WI38 (cell line): ENCODE measurements around the gene TRIO.
A peak's percentile ranks its signal among the peaks of the same experiment; 100 is the strongest.

Source experiments
- H3K4me3 ChIP-seq: 2 replicates; pipeline ENCODE4 v1.5.1; 2011; ENCODE audit warnings: low read depth, mild to moderate bottlenecking, control low read depth, low read length
- CTCF ChIP-seq: IDR thresholded peaks from 2 replicates; pipeline ENCODE4 v1.5.1; 2012; ENCODE audit warnings: low read depth, mild to moderate bottlenecking, control low read depth, low read length

The TRIO gene

GRCh38 chr5:14267991-14268708, 125.0 kb downstream of the TRIO start:
- peak overlapping the region; percentile 14; the same call in 1 of the 2 replicates for H3K4me3 ChIP-seq
- no peak for TF ChIP-seq CTCF

- TF ChIP-seq CTCF: no peak
- H3K4me3 ChIP-seq: 0 out of 2 replicates have a peak overlapping the region, but pooled peaks have one; percentile 14
These were observed 125.6 kb downstream of the TRIO start for GRCh38 chr5:14268738-14269137.

- no peak overlapping the region for H3K4me3 ChIP-seq
- no peak for TF ChIP-seq CTCF
These were observed 126.3 kb downstream of the TRIO start for GRCh38 chr5:14269395-14269794.

GRCh38 chr5:14270209-14270702, 127.1 kb downstream of the TRIO start:
- no peak overlapping the region for H3K4me3 ChIP-seq
- peak; percentile 57 for TF ChIP-seq CTCF

GRCh38 chr5:14272548-14273205, 129.5 kb downstream of the TRIO start:
- TF ChIP-seq CTCF: no peak
- H3K4me3 ChIP-seq: no peak overlapping the region

GRCh38 chr5:14273207-14273767, 130.1 kb downstream of the TRIO start:
- no peak overlapping the region for H3K4me3 ChIP-seq
- TF ChIP-seq CTCF: no peak

GRCh38 chr5:14276380-14276779, 133.2 kb downstream of the TRIO start:
- no peak overlapping the region for H3K4me3 ChIP-seq
- no peak for TF ChIP-seq CTCF
